Activated CD4-positive, CD25-positive, alpha-beta regulatory T cell treated with anti-CD3 and anti-CD28 coated beads, Interleukin-2, amount 50 U/mL, for 24 hours (primary cell): ENCODE results near the gene UBAC2.
A peak's percentile ranks its signal among the peaks of the same experiment; 100 is the strongest.
"Not testable (repeated sequence)": the region's sequence is repeated elsewhere in the genome, so short reads cannot be mapped to it uniquely, and the experiment has no call there.

Source experiments
- ATAC-seq, 2 donors: fragments of 150-1000 bp; cut with Tn5 transposase; one replicate each; pipeline ENCODE4 v1.10.0; 2021; ENCODE audit warnings: mild to moderate bottlenecking in 1 of 2, moderate library complexity in 1 of 2

UBAC2 gene

DNA sequence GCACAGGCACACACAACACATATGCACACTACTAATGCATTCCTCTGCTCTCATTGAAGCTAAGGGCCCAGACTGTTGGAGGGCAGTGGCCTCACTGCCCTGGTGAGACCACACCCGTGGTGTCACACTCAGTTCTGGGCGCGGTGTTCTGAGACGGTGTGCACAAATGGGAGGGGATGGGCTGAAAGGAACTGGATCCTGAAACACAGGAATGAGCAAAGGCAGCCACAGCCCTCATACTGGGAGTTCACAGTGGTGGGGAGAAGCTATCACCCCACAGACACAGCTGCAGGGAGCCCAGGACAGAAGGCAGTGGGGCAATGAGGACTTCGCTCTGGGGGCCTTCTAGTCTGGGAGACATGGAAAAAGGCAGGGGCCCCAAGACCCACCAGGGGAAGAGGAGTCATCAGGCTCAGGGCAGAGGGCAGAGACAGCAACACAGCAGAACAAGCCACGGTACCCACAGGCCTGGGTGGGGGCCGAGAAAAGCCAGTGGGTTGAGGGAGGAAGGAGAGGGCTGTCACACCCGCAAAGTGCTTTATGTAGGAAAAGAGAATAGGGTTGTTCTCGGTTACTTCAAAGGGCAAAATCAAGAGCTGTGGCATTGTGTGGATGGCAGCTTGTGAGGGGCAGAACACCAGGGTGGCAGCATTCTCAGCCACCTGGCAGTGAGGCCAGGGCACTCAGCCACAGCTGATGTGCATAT lies 181.9 kb downstream of the UBAC2 start:
- no peak for ATAC-seq

DNA sequence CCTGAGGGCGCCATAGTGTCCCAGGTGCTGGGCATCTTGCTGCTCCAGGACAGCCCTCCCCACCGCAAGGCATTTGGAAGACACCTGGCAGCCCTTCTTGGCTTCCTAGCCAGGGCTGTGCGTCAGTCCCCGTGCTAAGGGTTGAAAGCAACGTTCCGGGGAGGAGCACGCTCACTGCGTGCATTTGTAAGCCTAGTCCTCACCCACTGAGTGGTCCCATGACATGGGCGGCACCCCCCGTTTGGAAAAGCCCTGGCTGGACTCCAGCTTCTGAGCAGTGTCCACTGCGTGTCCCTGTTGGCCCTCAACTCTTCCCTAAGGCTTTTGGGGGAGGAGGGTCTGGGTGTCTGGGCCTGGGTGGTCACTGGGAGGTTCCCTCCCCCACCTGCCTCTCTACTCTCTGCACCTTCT lies 182.9 kb downstream of the UBAC2 start:
- no peak for ATAC-seq

DNA sequence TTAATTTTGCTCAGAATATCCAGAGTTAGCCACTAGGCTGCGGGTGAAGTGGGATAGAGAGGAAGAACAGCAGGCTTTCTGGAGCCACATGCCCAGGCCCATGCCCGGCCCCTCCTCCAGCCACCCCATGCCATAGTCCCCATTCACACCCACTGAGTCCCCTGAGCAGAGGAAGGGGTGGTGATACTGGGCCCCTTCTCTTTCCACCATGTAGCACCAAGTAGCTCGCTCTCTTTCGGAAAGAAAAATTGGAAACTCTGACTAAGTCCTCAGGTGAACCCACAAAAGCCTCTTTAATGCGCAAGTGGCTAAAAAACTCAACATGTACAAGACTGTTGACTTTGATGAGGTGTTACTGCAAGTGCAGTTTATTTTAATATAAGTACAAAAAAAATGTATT lies 183.3 kb downstream of the UBAC2 start:
- ATAC-seq: peak; percentile 11 to 17

DNA sequence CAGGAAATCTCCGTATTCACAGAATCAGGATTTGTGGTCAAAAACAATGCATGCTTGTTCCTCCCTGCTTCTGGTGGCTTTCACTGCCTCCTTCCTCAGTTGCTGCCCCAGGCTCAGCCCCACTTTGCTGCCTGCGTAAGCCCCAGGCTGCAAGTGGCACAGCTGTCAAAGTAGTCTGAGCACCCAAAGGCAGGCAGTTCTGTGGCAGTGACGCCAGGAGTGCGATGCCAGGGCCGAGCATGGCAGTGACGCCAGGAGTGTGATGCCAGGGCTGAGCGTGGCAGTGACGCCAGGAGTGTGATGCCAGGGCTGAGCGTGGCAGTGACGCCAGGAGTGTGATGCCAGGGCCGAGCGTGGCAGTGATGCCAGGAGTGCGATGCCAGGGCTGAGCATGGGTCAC lies 183.8 kb downstream of the UBAC2 start:
- ATAC-seq: no peak

DNA sequence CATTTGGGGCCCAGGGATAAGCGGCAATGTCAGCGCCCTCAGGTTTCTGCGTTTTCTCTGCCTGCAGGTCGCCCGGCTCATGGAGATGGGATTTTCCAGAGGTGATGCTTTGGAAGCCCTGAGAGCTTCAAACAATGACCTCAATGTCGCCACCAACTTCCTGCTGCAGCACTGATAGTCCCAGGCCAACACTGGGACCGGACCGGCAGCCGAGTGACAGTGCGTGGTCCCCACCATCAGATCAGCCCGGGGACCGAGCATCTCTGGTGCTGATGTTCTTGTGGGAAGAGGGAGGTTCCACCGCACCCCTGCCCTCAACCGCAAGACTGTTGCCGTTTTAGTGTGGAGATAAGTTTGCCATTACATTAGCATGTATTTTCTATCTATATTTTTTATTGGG lies 184.5 kb downstream of the UBAC2 start:
- ATAC-seq: no peak

DNA sequence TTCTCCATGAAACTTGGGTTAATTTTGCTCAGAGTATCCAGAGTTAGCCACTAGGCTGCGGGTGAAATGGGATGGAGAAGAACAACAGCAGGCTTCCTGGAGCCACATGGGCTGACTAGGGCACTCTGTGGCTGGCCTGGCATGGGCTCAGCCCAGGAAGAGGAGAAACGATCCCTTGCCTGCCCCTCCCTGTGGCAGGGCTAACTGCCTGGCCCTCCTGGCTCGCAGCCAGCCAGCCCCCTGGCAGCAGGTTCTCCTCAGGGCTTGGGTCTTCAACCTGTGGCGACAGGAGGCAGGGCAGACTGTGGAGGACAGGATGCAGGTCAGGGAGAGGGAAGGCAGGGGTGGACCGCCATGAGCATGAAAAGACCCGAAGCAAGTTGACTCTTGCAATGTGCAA lies 185.3 kb downstream of the UBAC2 start:
- ATAC-seq: no peak

DNA sequence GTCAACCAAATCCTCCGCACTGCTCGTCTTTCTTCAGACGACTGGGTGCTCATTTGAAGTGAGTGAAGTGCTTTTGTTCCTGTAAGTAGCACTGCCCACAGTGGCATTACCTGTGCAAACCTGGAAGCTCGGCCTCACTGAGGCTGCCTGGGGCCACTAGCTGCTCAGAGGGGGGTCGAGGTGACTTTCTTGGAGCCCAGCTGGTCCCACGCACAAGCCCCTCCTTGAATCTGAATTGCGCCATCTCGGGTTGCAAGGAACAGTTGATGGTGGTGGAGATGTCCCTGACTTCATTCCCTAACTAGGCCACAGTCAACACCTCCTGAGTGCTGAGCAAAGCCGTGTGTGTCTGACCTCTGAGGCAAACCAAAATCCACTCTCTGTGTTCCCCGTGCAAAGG lies 185.8 kb downstream of the UBAC2 start:
- no peak for ATAC-seq

DNA sequence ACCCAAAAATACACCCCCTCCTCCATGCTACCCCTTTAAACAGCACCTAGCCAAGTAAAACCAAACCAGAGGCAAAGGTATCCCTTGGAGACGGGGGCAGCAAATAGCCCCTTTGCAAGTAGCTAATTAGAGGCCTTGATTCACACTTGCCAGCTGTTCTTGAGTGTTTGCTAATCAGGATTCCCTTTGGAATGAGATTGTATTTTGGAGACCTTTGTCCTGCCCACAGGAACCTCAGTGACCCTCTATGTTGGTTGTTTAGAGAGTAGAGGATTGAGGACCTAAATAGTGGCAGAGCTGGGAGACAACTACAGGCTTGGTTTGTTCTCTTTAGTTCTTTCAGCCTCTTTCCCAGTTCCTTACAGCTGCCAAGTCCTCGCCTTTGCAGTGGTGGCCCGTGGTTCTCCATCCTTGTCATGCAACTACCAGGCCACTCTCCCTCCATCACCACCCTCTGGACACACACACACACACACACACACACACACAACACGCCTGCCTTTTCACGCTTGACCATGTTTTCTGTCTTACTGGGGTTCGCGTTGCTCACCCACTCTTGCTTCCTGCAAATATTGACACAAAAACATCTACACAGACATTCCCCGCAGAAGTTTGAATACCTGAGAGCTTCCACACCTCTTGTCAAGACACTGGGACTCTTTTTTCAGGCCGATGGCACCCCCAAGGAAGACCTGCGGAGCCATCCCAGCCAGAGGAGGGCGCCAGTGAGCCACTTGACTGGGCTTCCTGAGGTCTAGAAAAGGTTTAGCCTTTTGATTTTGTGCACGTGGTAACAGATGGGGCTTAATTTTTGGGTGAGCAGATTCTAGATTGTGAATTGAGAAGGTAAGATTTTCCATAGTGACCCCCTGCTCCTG lies 186.5 kb downstream of the UBAC2 start:
- peak; percentile 58 to 62 for ATAC-seq

DNA sequence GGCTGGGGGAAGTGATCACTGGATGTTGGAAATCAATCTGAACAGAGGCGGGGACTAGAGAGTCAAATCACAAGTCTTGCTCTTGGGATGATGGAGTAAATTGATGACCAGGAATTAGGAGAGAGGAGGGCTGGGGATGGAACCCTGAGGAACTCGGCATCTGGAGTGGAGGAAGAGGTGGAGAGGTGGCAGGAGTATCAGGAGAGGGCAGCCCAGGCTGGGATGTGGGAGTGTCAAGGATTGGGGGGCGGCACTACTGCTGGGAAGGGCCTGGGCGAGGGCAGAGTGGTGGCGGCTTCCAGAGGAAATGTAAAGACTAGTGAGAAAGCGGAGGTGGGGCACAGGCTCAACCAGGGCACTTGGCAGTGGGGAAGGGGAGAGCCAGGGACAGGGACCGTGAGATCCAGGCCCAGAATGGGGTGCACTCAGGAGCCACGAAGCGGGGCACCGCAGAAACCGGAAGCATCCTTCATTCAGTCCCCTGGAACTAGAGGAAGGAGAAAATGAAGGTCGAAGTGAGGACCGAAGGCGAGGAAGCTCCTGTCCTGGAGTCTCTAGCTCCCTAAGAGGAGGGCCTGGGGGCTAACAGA lies 187.8 kb downstream of the UBAC2 start:
- no peak for ATAC-seq

DNA sequence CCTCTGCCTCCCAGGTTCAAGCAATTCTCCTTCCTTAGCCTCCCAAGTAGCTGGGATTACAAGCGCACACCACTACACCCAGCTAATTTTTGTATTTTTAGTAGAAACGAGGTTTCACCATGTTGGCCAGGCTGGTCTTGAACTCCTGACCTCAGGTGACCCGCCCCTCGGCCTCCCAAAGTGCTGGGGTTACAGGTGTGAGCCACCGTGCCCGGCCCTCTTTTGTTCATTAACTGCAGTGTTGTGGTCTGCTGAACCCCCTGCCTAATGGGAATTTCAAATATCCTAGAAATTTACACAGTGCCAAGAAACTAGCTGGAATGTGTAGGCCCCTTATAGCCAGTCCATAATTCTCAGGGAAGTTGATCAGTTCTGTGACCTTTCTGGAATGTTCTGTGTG lies 188.4 kb downstream of the UBAC2 start:
- ATAC-seq: not testable (repeated sequence)

DNA sequence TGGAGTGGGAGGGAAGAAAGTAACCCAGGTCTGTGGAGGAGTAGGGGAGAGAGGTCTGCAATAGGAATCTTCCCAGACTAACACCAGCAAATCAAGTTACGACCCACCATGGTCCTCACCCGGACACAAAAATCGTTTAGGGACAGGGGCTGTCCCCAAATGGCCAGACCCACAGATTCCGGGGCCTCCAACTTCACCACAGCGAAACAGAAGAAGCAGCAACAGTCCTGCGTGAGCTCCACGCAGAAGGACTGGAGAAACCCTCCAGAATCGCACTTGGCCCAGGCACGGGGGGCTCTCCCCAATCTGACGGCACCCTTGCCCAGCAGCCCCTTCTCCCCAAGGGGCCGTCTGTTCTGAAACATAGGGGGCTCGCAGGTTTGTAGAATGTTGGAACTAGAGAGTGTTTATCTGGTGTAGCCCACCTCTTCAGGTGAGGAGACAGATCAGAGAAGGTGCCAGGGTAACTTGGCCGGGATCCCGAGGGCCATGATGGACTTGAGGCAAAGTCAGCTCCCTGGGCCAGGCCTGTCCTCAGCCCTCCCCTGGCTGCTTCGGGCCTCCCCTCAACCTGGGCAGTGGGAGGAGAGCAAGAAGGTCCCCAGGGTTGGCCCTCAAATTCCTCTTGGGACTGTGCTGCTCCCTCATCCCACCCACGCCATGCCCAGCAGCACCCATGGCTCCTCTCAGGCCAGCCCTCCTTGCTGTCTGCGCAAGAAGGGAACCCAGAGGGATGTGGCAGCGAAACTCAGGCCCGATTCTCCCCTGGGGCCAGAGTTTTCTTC lies 189.1 kb downstream of the UBAC2 start:
- no peak for ATAC-seq

DNA sequence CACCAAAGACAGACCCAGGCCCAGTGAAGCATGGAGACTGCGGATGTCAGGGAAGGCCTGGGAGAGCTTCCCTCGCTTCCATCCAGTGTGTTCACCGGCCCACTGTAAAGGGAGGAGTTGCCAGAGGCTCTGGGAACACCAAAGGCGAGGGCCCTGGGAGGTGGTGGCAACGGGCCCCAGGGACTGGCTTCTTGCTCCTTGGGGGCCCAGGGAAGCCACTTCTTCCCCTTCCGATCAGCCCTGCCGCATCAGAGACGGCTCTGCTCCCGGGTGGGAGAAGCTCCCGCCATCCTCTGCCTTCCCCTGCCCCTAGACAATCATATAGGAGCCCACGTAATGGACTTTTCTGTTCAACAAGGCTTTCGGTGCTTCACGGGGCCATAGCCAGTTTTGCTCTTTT lies 189.9 kb downstream of the UBAC2 start:
- ATAC-seq: no peak

DNA sequence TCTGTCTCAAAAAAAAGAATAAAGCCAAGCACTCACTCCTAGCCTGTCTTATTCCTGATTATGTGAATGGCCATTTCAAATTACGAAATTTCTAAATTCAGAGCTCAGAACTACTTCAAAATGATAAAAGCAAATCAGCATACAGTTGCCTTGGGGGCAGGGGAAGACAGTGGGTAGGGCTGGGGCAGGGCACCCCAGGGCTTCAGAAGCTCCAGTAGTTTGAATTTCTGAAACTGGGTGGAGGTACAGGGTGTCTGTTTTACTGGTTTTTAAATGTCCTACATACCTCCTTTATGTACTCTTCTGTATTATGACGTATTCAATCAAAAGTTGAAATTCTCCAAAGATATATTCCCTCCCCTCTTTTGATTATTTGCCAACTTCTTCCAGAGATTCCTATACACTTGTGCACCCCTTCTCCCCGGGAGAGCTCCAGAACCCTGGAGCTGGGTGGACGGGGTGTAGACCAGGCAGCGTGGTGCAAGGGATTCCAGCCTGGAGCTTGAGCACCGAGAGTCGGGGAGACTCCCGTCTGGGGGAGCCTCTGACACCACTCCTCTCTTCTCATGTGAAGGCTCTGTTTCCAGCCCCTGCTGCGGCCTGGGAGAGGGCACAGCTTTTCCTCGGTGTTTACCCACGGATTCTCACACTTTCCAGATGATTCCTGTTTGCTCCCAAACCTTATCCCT lies 191.3 kb downstream of the UBAC2 start:
- no peak for ATAC-seq

DNA sequence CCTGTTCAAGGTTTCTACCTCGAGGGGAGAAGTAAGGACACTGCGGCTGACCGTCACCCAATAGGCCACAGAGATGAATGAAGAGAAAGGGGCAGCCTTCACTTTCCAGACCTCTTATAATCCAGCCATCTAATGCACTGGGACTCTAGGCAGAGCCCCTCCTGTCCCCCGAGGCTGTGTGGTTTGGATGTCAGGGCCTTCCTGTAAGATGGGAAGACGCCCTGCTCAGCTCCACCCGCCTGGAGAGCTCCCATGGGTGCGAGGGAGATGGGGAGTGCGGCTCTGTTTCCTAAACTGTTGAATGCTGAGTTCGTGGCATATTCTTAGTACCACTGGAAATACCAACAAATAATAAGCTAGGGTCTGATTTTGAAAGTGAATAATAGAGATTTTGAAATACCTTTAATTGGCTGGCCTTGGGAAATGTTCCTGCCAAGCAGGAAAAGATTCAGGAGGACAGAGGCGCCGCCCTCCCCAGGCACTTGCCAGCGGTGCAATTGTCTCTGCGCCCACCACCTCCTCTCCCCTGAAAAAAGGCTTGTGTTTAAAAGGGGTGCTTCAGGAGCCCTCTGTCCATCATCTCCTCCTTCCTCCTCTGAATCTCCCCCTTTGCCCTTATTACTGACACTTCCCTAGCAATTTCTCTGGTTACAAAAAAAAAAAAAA lies 191.9 kb downstream of the UBAC2 start:
- no peak for ATAC-seq

DNA sequence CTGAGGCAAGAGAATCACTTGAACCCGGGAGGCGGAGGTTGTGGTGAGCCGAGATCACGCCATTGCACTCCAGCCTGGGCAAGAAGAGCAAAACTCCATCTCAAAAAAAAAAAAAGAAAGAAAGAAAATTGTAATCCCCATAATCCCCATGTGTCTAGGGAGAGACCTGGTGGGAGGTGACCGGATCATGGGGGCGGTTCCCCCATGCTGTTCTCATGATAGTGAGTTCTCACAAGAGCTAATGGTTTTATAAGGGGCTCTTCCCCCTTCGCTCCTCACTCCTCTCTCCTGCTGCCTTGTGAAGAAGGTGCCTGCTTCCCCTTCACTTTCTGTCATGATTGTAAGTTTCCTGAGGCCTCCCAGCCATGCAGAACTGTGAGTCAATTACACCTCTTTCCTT lies 192.7 kb downstream of the UBAC2 start:
- ATAC-seq: not testable (repeated sequence)

DNA sequence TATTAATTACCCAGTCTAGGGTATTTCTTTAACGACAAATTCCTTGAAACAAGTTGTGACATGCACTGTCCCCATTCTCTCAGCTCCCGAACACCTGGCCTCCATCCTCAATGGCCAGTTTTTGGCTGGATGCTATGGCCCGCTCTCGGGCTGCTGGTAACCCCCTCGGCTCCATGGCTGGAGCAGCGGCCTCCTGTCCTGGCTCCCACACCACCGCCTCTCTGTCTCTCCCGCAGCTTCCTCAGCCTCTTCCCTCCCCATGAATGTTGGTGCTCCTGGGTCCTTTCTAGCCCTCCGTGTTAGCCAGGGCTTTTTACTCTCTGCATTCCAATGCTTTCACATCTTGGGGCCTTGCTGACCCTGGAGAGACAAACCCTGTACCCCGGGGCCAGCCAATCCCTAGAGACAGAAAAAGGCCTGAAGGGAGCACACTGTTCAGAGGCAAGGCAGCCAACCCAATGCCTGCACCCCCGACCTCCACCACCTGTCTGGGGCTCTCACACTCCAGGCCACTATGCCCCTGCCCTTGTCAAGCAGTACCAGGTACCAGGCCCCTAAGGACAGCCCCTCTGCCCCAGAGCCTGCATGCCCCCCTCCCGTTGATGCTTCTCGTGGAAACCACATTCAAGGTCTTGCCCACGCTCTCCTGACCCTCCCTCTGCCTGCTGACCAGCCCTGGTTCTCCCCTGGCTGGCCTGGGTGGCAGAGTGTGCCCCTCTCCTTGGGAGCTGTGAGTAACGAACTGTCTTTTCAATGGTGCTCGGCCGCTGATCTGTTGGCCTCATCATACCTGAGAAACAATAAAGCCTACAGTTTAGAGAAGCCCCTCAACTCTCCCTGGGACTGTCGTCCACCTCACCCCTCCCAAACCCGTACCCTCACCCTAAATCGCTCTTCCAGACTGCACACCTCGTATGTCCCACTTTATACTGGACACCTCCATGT lies 193.4 kb downstream of the UBAC2 start:
- ATAC-seq: no peak

DNA sequence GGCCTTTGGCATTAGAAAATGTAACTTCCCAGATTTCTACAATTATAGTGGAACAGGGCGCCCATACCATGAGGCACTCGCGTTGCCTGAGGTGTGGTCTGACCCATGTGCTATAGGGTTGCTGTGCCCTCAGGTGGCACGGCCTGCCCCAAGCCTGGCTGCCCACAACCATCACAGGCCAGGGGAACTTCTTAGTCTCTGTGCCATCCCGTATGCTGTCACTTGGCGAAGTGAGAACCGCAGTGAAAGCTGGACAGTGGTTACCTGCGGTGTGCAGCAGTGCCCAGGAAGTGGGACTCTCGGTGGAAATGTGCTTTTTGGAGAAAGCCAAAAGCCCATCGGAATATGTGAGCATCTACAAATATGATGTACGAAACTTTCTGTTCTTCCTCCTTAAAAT lies 194.8 kb downstream of the UBAC2 start:
- ATAC-seq: no peak

DNA sequence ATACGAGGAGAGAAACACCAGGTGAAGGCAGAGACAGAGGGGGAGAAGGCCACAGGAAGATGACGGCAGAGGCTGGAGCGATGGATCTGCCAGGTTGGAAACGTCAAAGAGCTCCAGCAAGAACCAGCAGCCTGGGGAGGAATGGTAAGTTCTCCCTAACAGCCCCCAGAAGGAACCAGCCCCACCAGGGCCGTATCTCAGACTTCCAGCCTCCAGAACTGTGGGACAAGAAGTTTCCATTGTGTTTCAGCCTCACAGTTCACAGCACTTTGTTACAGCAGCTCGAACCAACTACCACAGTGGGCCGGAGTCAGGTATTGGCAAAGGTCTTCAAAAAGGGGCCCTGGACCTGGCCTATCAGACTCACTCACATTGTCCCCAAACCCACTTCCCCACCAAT lies 195.8 kb downstream of the UBAC2 start:
- ATAC-seq: no peak

DNA sequence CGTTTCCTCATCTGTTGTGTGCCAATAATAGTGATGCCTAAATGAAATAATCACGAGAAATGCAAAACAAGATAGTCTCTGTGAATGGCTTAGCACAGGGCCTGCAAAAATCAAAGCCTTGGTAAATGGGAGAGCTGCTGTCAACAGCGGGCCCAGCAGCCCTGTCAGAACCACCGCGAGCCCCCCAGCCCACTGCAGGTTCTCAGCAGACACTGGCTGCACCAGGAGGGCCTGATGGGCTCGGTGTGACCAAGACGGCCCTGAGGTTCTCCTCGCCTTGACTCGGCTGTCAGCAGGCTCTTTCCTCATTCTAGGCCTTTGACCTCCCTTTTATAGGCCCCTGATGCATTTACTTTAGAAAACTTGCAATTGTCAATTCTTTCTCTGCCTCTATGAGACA lies 197.4 kb downstream of the UBAC2 start:
- no peak for ATAC-seq

DNA sequence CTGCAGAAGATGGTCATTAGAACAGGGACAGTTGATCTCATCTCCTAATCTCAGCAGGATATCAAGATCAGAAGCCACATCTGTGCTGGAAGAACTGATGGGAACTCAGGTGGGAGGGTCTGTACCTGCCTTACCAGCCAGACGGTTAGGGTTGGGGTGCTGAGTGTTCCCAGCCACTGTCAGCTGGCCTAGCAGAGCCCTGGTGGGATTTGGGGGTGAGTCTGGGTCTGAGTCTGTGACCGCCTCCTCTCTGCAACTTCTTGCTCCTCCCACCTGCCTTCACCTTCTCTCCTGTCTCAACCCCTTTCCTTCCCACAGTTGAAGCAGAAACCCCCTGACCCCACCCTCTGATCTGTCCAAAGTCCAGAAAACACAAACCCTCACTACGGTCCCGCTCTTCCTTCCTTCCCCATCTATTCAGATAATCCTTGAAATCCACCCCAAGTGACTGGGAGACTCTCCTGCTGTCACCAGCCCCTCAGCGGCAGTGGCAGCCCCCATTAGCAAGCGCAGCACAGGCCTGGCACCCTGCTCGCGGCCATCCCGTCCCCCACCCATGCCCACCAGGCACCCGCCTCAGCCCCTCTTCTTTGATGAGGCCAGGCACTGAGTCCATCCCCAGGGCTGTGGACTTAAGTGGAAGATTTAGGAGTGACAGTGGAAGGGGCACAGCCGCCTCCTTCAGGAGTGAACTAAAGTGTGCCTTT lies 198.4 kb downstream of the UBAC2 start:
- ATAC-seq: no peak
